Activated T-helper 1 cell treated with Interleukin-2 at 50 U/mL for 16 hours (primary cell): ENCODE data around the gene CDC20.
A peak's percentile ranks its signal among the peaks of the same experiment; 100 is the strongest.

ENCODE experiments used
- DNase-seq: peaks from one replicate; pipeline ENCODE4 v3.0.0-alpha.2; 2020; ENCODE audit warnings: low read depth

Gene CDC20

DNA sequence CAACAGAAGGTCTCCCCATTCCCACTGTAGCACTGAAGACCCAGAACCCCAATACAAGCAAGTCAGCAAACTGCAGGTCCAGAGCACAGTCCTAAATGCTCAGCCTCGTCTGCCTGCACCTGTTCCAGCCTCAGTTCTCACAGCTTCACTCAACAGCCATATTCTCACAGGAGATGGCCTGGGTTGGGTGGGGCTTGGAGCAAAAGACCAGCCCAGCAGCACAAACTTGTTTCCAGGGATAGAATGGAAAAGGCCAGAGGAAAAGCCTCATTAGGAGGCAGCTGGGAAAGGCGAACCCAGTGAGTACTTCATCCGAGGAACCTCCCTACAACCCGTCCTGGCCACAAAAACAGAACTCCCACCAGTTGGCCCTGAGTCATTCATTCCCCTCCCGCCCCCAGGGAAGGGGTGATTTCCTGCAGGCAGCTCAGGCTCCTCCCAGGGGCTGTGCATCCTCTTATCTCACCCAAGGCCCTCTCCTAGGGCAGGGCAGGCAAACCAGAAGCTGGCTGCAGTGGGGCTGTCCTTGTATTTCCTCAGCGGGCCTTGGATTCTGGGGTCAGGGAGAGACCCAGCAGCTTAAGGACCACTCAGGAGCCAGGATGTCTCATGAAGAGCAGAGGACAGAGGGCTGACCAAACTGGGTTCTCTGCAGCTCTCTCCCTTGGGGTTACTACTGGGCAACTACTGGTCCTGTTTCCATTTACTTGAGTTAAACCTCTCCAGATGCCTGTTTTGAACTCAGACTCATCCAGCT is 28.6 kb upstream of the CDC20 start:
- DNase-seq: no peak

DNA sequence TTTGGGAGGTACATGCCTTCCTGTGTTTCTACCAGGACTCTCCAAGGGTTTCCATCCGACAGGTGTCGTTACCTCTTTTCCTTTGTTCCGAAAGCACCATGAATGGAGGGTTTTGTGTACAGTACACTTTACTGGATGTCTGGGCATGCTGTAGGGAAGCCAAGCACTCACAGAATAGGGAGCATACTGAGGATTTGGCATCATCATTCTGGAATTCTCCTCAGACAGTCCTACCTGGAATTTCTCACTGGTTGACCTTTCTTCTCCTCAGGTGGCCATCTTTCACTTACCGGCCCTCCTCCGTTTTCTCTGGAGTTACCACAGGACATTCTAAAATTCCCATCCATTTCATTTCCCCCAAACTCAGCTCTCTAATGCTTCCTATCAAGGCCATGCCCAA is 27.1 kb upstream of the CDC20 start:
- DNase-seq: no peak

DNA sequence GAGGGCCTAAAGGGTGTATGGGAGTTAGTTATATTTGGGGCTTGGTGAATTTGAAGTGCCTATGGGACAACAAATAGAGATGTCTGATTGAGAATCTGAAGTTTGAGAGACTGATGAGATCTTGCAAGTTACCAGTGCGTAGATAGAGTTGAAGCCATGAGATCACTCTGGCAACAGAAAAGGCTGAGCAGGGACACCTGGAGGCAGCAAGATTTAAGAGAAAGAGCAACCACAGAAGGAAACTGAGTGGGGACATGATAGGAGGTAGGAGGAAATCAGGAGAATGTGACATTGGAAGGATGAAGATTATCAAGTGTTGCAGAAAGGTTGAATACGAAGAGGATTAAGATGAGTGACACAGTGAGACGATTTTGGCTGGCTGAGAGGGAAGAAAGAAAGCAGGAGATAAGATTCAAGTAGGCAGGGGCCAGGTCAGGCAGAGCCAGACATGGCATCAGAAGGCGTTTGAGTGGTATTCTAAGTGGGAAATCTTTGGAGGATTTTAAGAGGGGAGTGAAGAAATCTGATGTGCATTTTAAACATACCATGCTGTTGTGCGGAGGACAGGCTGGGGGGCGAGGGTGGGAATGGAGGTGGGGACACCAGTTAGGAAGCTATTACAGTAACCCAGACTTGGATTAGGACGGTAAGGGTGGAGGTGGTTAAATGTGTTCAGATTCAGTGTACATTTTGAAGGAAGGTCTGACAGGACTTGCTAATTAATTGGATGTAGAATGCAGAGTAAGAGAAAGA is 24.2 kb upstream of the CDC20 start:
- DNase-seq: no peak

GRCh38 chr1:43337588-43337987 is 21.2 kb upstream of the CDC20 start, which contains the start of gene MPL:
Gene MPL (plus strand): TSS chr1:43337818. CDS start chr1:43337849, 31 bp downstream.
- DNase-seq: no peak

DNA sequence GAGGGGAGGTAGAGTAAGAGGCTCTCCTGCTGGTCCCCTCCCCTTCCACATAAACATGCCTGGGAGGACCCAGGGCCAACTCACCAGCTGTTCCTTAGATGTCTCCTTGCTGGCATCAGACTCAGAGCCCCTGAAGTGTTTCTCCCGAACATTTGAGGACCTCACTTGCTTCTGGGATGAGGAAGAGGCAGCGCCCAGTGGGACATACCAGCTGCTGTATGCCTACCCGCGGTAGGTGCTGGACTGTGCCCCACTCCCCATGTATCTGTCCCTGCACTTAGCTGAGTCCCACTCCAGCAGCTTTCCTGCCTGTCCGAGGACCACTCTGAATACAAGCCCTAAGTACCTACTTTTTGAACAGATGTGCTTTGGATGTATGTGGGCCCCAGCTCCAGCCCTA is 20.8 kb upstream of the CDC20 start:
- DNase-seq: no peak

DNA sequence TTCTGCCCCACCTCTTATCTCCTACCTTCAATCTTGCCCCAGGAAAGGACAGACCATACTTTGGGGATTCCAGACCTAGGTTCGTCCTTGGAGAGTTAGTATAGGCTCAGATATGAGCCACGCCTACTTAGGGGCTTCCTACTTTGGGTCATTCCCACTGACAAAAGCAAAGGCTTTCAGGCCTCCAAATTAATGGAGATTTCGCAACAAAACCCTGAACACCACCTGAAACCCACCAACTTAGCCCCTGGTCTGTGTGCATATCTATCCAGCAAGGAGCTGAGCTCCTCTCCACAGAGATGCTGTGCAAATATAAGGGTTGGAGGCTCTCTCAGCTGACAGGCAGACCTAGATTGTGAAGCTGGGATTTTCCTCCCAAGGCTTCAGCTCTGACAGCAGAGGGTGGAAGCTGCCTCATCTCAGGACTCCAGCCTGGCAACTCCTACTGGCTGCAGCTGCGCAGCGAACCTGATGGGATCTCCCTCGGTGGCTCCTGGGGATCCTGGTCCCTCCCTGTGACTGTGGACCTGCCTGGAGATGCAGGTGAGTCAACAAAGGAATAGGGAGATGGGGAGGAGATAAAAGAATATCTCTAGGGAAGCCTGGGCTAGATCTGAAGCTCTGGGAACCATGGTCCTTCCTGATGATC is 19.1 kb upstream of the CDC20 start:
- no peak for DNase-seq

- no peak for DNase-seq
Observed at GRCh38 chr1:43340559-43340958, 18.2 kb upstream of the CDC20 start.

- no peak for DNase-seq
Observed at GRCh38 chr1:43344267-43344850, 14.4 kb upstream of the CDC20 start.

GRCh38 chr1:43345120-43345519 is 13.7 kb upstream of the CDC20 start:
- no peak for DNase-seq

DNA sequence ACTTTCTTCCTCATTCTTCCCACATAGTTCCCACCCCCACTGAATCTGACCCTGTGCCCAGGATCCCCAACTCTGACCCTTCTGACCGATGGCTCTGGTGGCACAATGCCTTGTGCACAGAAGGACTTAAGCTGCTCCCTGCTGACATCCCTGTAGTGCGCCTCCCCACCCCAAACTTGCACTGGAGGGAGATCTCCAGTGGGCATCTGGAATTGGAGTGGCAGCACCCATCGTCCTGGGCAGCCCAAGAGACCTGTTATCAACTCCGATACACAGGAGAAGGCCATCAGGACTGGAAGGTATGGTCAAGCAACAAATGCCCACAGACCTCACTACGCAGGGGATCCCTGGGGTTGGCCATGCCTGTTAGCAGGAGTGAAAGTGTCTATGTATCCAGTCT is 12.1 kb upstream of the CDC20 start:
- DNase-seq: no peak

DNA sequence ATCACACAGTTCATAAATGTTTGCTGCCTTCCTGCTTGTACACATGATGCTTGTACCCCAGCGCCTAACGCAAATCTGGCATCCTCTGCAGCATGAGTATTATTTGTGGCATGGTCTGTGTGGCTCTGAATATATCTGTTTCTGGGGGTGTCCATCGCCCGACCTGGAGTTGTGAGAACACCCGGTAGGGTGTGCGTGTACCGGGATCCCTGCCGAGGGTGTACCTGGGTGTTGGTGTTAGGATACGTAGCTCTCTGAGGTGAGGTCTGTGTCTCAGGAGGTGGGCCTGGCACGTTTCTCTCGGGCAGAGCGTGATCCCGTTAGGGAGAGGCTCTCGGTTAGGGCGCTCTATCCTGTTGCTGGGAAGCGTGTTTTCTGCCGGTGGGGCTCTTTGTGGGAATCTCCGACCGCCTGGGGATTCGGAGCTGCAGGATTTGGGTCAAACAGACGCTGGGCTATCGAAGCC is 10.4 kb upstream of the CDC20 start:
- DNase-seq: no peak

- peak; percentile 51 for DNase-seq
Observed at GRCh38 chr1:43348809-43349593, 9.8 kb upstream of the CDC20 start.

GRCh38 chr1:43349594-43350306 is 9.0 kb upstream of the CDC20 start:
- DNase-seq: no peak

GRCh38 chr1:43350976-43351375 is 7.8 kb upstream of the CDC20 start:
- no peak for DNase-seq

- DNase-seq: no peak
Observed at GRCh38 chr1:43351421-43352350, 7.1 kb upstream of the CDC20 start.

DNA sequence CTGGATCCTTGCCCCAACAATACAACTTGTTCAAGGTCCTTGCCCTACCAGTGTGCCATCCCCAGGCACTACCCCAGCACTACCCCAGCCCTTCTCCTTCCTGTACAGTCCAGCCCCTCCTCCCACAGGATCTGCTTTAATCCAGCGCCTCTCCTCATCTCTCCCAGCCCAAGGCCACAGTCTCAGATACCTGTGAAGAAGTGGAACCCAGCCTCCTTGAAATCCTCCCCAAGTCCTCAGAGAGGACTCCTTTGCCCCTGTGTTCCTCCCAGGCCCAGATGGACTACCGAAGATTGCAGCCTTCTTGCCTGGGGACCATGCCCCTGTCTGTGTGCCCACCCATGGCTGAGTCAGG is 6.5 kb upstream of the CDC20 start:
- no peak for DNase-seq

DNA sequence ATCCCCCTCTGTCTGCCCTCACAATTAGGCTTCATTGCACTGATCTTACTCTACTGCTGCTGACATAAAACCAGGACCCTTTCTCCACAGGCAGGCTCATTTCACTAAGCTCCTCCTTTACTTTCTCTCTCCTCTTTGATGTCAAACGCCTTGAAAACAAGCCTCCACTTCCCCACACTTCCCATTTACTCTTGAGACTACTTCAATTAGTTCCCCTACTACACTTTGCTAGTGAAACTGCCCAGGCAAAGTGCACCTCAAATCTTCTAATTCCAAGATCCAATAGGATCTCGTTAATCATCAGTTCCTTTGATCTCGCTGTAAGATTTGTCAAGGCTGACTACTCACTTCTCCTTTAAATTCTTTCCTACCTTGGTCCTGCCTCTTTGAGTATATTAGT is 5.9 kb upstream of the CDC20 start:
- DNase-seq: no peak

DNA sequence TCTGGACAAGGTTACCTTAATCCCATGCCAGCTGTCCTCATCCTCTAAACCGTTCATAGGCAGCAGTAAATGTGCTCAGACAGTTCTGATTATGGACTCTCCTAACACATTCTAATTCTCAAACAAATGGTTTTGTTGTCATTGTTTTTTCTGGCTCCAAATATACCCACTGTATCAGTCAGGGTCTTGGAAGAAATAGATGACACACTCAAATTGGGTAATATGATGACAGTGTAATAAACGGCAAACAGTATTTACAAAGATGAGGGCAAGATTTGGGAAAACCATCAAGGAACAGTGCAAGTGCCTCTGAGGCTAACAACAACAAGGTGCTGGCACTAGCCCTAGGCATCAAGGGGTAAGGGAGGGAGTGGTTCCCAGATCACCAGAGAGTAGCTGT is 4.3 kb upstream of the CDC20 start:
- no peak for DNase-seq

GRCh38 chr1:43354936-43355335 is 3.8 kb upstream of the CDC20 start:
- no peak for DNase-seq

DNA sequence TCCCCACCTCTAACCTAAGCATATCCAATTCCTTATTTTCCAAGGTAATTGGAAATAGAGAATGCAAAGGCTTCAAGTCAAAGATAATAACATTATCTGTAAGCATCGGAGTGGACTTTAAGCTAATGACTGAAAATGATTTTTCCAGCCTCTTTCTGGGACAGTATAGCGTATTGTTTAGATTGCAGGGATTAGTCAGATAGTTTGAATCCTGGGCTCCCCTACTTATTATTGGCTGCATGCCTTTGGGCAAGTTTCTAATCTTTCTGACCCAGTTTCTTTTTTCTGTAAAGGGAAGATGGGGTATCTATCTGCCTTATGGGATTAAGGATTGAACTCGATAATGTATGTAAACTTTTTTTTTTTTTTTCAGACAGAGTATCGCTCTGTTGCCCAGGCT is 1.5 kb upstream of the CDC20 start:
- DNase-seq: no peak
